Activated T-cell treated with anti-CD3 and anti-CD28 coated beads for 4 hours (primary cell): Measurements from ENCODE around the gene PEG3.

Source experiments
- DNase-seq: peaks from one replicate; pipeline ENCODE4 v3.0.0-alpha.2; 2020

Gene PEG3

GRCh38 chr19:56806639-56807038, 33.9 kb downstream of the PEG3 start:
- DNase-seq: no peak
